H9 (cell line): ENCODE measurements around the gene SIX3. TPM values are rescaled to one million over a fixed set of nuclear protein-coding genes. Genes with fewer than 3 reads are reported as not detected.

Experiments used
- DNase-seq: peaks from one replicate; pipeline ENCODE4 v3.0.0-alpha.2; 2017
- H2AFZ ChIP-seq: one replicate; pipeline ENCODE4 v1.6.1; 2013; ENCODE audit warnings: mild to moderate bottlenecking, low read length, control low read depth, moderate library complexity
- H2AK5ac ChIP-seq: 2 replicates; pipeline ENCODE4 v1.6.1; 2013; ENCODE audit warnings: low read length, control low read depth, mixed read lengths; ENCODE audit not compliant: insufficient read length
- H2BK120ac ChIP-seq: one replicate; pipeline ENCODE4 v1.6.1; 2013; ENCODE audit warnings: low read depth, mild to moderate bottlenecking, low read length, control low read depth, inconsistent platforms; ENCODE audit not compliant: poor library complexity, severe bottlenecking
- H2BK12ac ChIP-seq: 2 replicates; pipeline ENCODE4 v1.6.1; 2013; ENCODE audit warnings: low read length, control low read depth, mixed read lengths, low read depth; ENCODE audit not compliant: insufficient read length
- H2BK15ac ChIP-seq: 2 replicates; pipeline ENCODE4 v1.6.1; 2013; ENCODE audit warnings: low read depth, low read length, control low read depth
- H2BK20ac ChIP-seq: one replicate; pipeline ENCODE4 v1.6.1; 2013; ENCODE audit warnings: low read depth, mild to moderate bottlenecking, low read length, control low read depth, inconsistent platforms; ENCODE audit not compliant: poor library complexity, severe bottlenecking
- H2BK5ac ChIP-seq: 2 replicates; pipeline ENCODE4 v1.6.1; 2013; ENCODE audit warnings: low read length, control low read depth, mixed read lengths; ENCODE audit not compliant: insufficient read length
- H3K14ac ChIP-seq: 2 replicates; pipeline ENCODE4 v1.6.1; 2013; ENCODE audit warnings: low read length, control low read depth; ENCODE audit not compliant: insufficient read depth
- H3K18ac ChIP-seq: 2 replicates; pipeline ENCODE4 v1.6.1; 2013; ENCODE audit warnings: low read depth, mild to moderate bottlenecking, mixed read lengths, low read length, control low read depth; ENCODE audit not compliant: insufficient read length
- H3K23ac ChIP-seq: 2 replicates; pipeline ENCODE4 v1.6.1; 2013; ENCODE audit warnings: low read length, control low read depth, mixed read lengths, low read depth; ENCODE audit not compliant: insufficient read length
- H3K23me2 ChIP-seq: 2 replicates; pipeline ENCODE4 v1.6.1; 2013; ENCODE audit warnings: low read depth, mild to moderate bottlenecking, mixed read lengths, low read length, control low read depth; ENCODE audit not compliant: insufficient read length, poor library complexity, severe bottlenecking
- H3K27ac ChIP-seq: 2 replicates; pipeline ENCODE4 v1.5.1; 2013; ENCODE audit warnings: low read length, control low read depth, mixed read lengths, low read depth; ENCODE audit not compliant: insufficient read length
- H3K27me3 ChIP-seq: 2 replicates; pipeline ENCODE4 v1.6.1; 2013; ENCODE audit warnings: low read length, control low read depth, inconsistent platforms; ENCODE audit not compliant: insufficient read depth
- H3K4ac ChIP-seq: 2 replicates; pipeline ENCODE4 v1.6.1; 2013; ENCODE audit warnings: low read depth, mild to moderate bottlenecking, control low read depth, inconsistent platforms, low read length, moderate library complexity
- H3K4me1 ChIP-seq: 2 replicates; pipeline ENCODE4 v1.6.1; 2013; ENCODE audit warnings: low read length, control low read depth, inconsistent platforms; ENCODE audit not compliant: insufficient read depth
- H3K4me2 ChIP-seq: 2 replicates; pipeline ENCODE4 v1.6.1; 2013; ENCODE audit warnings: low read length, control low read depth, mixed read lengths; ENCODE audit not compliant: insufficient read length, insufficient read depth
- H3K56ac ChIP-seq: 2 replicates; pipeline ENCODE4 v1.6.1; 2013; ENCODE audit warnings: low read depth, mild to moderate bottlenecking, mixed read lengths, low read length, control low read depth; ENCODE audit not compliant: insufficient read length
- H3K79me1 ChIP-seq: 2 replicates; pipeline ENCODE4 v1.6.1; 2013; ENCODE audit warnings: low read depth, mild to moderate bottlenecking, moderate library complexity, low read length, control low read depth, inconsistent platforms; ENCODE audit not compliant: insufficient read depth, poor library complexity, severe bottlenecking
- H3K79me2 ChIP-seq: 2 replicates; pipeline ENCODE4 v1.6.1; 2013; ENCODE audit warnings: low read length, control low read depth, inconsistent platforms; ENCODE audit not compliant: insufficient read depth
- H3K9ac ChIP-seq: 2 replicates; pipeline ENCODE4 v1.6.1; 2013; ENCODE audit warnings: low read length, control low read depth, mixed read lengths; ENCODE audit not compliant: insufficient read length; ENCODE audit errors: extremely low read depth
- H3K9me3 ChIP-seq: one replicate; pipeline ENCODE4 v1.6.1; 2013; ENCODE audit warnings: low read depth, low read length, inconsistent platforms; ENCODE audit not compliant: control insufficient read depth
- H3T11ph ChIP-seq: one replicate; pipeline ENCODE4 v1.6.1; 2013; ENCODE audit warnings: mild to moderate bottlenecking, low read length, control low read depth, inconsistent platforms
- H4K20me1 ChIP-seq: one replicate; pipeline ENCODE4 v1.6.1; 2013; ENCODE audit not compliant: control insufficient read depth, insufficient read length, insufficient read depth
- H4K5ac ChIP-seq: 2 replicates; pipeline ENCODE4 v1.6.1; 2013; ENCODE audit warnings: low read depth, mild to moderate bottlenecking, mixed read lengths, low read length, control low read depth; ENCODE audit not compliant: insufficient read length
- H4K8ac ChIP-seq: replicated peaks from 2 replicates; pipeline ENCODE4 v1.6.1; 2013; ENCODE audit warnings: low read length, control low read depth, mixed read lengths, low read depth; ENCODE audit not compliant: insufficient read length
- H4K91ac ChIP-seq: 2 replicates; pipeline ENCODE4 v1.6.1; 2013; ENCODE audit warnings: low read depth, mild to moderate bottlenecking, moderate library complexity, mixed read lengths, low read length, control low read depth; ENCODE audit not compliant: insufficient read length
- H3K27ac Mint-ChIP-seq, 3 experiments: 2 replicates in 2 of 3; 3 replicates in 1 of 3; pipeline ENCODE4 v1.8.0; 2020 to 2021; ENCODE audit warnings: mixed read lengths in 3 of 3, mild to moderate bottlenecking in 1 of 3, moderate library complexity in 1 of 3
- H3K27me3 Mint-ChIP-seq: 2 replicates; pipeline ENCODE4 v1.8.0; 2021; ENCODE audit warnings: low read depth, mild to moderate bottlenecking, moderate library complexity, mixed read lengths
- H3K36me3 Mint-ChIP-seq, 3 experiments: 2 replicates in 2 of 3; 3 replicates in 1 of 3; pipeline ENCODE4 v1.8.0; 2020 to 2021; ENCODE audit warnings: low read depth in 3 of 3, mixed read lengths in 3 of 3; ENCODE audit not compliant: insufficient read depth in 1 of 3
- H3K4me1 Mint-ChIP-seq, 2 experiments: 2 replicates each; pipeline ENCODE4 v1.8.0; 2020; ENCODE audit warnings: mixed read lengths in 2 of 2
- H3K4me3 Mint-ChIP-seq, 2 experiments: 2 replicates in 1 of 2; 3 replicates in 1 of 2; pipeline ENCODE4 v1.8.0; 2020 to 2021; ENCODE audit warnings: mild to moderate bottlenecking in 2 of 2, mixed read lengths in 2 of 2, moderate library complexity in 1 of 2
- H3K9me3 Mint-ChIP-seq, 2 experiments: 2 replicates in 1 of 2; 3 replicates in 1 of 2; pipeline ENCODE4 v1.8.0; 2020; ENCODE audit warnings: mild to moderate bottlenecking in 2 of 2, mixed read lengths in 2 of 2, moderate library complexity in 1 of 2
- CTCF ChIP-seq: fragments of 200-600 bp; sonication (generic); conservative IDR thresholded peaks from 3 replicates; pipeline ENCODE4 v1.8.0; 2021; ENCODE audit warnings: antibody characterized with exemption, mild to moderate bottlenecking
- WGBS: extraction: QIAGEN DNeasy Blood & Tissue Kit; methylation state at CpG from one replicate; pipeline ENCODE4 v1.1.7; 2013; ENCODE audit warnings: missing lambda C conversion rate, low lambda C conversion rate, mixed read lengths; ENCODE audit not compliant: insufficient read length; ENCODE audit errors: extremely low coverage; 5-methylcytosine and 5-hydroxymethylcytosine counted together
- total RNA-seq: library from RNA; stranded (reverse); gene quantifications from 2 replicates; pipeline ENCODE4 v1.2.1, GENCODE V29; 2021

The SIX3 gene
- total RNA-seq, 1 experiment from 2014 or later: 0.55 TPM

GRCh38 chr2:44932564-44933392 lies 8.7 kb upstream of the SIX3 start:
- Histone ChIP-seq H3T11ph (no peak overlapping the region), H3K9ac (no peak overlapping the region), H4K20me1 (peaks cover 6% of the 10 kb centered on the region), H2BK20ac (no peak overlapping the region), H3K4me1 (peaks cover 6% of the 10 kb centered on the region), H2AK5ac (no peak overlapping the region), H3K18ac (no peak overlapping the region), H3K4me2 (peak overlapping the region; percentile 39), H2BK12ac (no peak overlapping the region), H3K4ac (no peak overlapping the region), H2BK120ac (no peak overlapping the region), H4K5ac (no peak overlapping the region), H3K27ac (no peak overlapping the region), H4K91ac (no peak overlapping the region), H3K14ac (no peak overlapping the region), H4K8ac (no peak overlapping the region), H3K23ac (no peak overlapping the region), H3K56ac (no peak overlapping the region), H3K79me1 (no peaks in the 10 kb centered on the region), H2BK5ac (no peak overlapping the region), H2BK15ac (no peak overlapping the region), H3K9me3 (no peaks in the 10 kb centered on the region), H3K23me2 (peaks cover 42% of the 10 kb centered on the region), H3K79me2 (no peaks in the 10 kb centered on the region), H3K27me3 (peaks cover 88% of the 10 kb centered on the region), H2AFZ (no peak overlapping the region)
- peak; percentile 74 for DNase-seq
- Mint-ChIP-seq H3K4me1 (peaks cover 57 to 64% of the 10 kb centered on the region in 2 experiments), H3K9me3 (peaks cover 0 to 3% of the 10 kb centered on the region in 2 experiments; a peak in 2 of 5 replicates), H3K4me3 (peak overlapping the region; percentile 44 to 81), H3K36me3 (no peaks in the 10 kb centered on the region; a peak in 1 of 7 replicates), H3K27me3 (peaks cover 97% of the 10 kb centered on the region), H3K27ac (no peak overlapping the region)
- WGBS: no CpG with 5 or more reads among the region's 45 CpGs
- TF ChIP-seq CTCF: no peak
